AG08395 (cell line): ENCODE measurements around the gene RASD1.
A peak's percentile ranks its signal among the peaks of the same experiment; 100 is the strongest.
"Not testable (repeated sequence)": the region's sequence is repeated elsewhere in the genome, so short reads cannot be mapped to it uniquely, and the experiment has no call there.

Source experiments
- DNase-seq: peaks from one replicate; pipeline ENCODE4 v3.0.0; 2012; ENCODE audit warnings: mixed read lengths, low spot score

Gene RASD1

DNA sequence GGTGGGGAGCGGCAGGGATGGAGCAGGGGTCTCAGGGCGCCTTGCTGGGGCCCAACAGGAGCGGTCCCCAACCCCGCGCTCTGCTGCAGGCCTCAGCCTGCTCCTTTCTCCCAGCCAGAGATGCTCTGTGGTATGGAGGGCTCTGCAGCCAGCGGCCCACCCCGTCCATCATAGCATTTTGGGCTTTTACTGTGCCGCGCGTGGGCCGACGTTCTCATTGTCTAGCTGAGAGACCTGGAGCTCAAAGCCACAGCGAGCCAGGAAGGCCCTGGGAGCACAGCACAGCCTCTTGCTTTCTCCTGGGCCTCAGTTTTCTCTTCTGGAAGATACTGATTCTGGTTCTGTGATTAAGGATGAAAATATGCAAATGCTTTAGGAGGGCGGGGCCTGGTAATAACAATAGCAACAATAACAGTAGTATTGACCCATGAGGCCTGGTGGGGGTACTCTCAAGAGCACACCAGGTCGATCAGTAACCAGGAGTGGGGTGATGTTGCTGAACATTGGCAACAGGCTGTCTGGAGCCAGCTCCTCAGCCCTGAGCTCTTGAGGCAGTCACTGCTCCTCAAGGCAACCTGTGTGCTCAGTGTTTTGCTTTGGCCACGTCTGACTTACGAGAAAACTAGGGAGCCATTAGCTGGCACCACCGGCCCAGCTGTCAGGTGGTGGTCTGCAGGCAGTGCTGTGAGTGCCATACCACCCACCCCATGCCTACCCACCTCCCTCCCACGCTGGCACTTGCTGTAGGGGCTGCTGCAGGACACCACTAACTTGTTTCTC is 1.1 kb upstream of the RASD1 start:
- DNase-seq: no peak

DNA sequence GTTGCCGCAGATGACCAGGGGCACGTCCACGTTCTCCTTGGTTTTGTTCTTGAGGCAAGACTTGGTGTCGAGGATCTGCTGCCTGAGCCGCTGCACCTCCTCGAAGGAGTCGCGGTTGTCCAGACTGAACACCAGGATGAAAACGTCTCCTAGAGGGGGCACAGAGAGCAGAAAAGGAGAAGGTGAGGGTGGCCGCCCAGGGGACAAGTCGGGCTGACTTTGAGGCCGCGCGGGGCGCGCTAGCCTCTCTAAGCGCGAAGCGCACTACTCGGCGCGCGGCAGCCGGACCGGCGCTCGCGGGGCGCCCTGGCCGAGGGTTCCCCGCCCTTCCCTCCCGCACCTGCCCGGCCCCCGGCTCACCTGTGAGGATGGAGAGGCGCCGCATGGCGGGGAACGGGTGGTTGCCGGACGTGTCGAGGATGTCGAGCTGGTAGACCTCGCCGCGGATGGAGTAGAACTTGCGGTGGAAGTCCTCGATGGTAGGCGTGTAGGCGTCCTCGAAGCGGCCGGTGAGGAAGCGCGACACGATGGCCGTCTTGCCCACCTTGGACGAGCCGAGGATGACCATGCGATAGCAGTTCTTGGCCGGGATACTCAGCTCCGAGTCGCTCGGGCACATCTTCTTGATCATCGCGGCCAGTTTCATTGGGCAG is 533 bp downstream of the RASD1 start:
- DNase-seq: no peak

DNA sequence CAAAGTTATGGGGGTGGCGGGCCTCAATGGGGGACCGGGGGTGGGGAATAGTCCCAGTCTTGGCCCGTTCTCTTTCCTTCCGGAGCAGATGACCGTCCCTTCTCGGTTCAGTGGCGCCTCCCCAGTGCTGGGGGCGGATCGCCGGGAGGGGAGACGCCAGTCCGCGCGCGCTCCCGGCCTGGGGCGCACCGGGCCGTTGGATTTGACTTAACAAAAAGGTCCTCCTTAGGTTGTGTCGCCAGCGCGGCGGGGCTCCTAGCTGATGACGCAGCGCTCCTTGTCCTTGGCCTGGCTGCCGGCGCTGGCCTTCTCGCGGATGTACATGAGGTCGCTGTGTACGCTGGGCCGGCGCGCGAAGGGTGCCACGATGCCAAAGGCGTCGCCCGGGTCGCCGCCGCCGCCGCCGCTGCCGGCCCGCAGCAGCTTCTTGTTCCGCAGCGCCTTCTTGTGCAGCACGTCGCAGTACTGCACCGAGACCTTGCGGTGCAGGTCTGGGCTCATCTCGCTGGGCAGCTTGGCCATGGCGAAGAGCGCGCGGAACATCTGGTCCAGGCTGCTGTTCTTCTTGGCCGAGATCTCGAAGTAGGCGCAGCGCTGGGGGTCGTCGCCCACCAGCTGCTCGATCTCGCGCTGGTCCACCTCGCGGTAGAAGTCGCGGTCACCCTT is 1.2 kb downstream of the RASD1 start:
- DNase-seq: peak; percentile 24

DNA sequence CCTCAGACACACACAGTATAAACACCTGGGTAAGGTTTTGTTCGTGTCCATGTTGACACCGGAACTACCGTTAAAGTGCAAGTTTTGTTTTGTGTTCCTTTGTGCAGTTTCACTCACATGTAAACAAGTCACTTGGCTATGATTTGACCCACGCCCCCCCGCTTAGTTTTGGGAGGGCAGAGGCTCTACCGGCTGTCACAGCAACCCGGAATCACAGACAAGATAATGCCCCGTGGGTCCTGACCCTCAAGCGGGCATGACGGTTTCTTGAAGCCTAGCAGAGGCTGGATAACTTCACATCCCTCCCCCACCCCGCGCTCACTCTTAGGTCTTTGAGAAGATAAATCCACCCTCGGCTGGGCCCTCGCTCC is 1.7 kb downstream of the RASD1 start:
- no peak for DNase-seq

DNA sequence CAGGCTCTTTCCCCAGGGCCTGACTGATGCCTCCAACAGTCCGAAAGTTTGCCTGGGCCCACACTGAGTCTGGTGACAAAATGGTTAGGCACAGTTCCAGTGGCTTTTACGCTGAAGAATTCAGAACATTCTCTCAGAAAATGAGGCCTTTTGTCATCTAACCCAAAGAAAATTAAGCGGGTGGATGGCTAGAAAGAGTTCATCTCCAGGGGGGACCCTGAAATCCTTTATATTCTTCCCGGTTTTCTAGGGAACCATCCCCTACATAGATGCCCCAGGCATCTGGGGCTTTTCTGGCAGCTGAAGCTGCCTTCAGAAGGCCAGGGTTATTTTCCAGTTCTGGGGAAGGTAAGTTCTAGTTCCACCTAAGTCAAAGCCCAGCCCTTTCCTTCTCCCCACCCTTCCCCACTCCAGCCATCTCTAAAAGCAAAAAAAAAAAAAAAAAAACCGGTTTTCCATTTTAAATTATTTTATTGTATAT is 2.2 kb downstream of the RASD1 start:
- DNase-seq: no peak

DNA sequence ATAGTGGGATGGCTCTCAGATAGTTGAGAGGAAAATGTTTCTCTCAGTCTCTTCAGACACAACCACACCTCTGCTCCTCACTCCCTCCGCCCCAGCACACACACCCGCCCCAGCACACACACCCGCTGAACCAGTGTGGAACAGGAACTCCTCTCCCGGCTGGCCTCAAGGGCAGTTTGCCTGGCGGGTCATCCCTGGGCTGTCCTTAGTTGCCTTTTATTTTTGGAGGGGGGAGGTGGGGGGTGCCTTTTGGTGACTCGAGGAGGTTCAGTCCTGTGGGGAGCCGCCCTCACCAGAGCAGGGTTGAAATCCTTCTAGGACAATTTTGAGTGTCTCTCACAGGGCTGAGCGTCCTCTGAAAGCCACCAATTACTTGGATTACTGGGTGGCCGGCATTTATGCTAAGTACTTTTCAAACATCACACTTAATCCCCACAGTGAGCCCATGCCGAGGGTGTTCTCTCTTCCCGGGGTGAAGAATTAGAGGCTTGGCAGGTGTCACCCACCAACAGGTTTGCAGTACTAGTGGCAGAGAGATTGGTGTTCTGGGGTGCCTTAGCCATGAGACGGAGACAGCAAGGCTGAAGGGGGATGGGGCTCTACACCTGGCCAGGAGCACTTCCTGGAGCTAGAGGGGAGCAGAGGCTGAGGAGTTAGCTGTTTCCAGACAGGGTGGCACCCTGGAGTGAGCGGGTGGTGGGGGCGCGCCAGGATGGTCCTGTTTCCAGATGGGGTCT is 2.8 kb downstream of the RASD1 start:
- DNase-seq: no peak

DNA sequence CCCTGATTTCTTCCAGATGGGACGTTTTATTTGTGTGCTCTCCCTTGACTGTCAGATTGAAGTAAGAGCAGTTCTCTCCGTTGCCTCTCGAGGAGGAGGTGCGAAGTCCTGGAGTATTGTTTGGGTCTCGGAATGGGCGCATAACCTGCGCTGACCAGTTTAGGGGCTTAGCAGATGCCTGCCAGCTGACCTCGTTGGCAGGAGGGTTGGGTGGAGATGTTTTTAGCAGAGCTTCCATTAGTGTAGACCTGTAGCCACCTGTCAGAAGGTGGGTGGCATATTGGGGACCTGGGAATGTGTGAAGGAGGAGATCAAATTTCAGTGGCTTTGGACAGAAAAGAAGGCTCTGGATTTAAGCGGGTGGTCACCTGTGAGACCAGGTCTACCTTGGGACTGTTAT is 3.6 kb downstream of the RASD1 start:
- no peak for DNase-seq

DNA sequence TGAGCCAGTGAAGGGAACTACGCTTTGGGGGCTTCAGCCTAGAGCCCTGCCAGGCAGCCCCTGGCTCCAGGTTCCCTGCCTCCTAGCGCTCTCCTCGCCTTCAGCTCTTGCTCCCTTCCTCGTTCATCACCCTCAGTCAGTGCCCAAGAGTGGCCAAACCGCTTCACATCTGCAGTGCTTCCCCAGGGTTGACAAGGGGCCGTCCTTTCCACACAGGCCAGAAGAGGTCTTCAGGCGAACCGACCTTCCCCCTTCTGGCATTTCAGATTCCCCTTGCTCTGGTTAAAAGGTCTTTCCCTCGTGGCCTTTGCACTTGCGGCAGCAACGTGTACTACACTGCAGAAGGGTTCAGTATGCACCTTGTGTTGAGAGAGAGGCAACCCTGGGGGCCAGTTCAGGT is 4.1 kb downstream of the RASD1 start:
- DNase-seq: no peak

DNA sequence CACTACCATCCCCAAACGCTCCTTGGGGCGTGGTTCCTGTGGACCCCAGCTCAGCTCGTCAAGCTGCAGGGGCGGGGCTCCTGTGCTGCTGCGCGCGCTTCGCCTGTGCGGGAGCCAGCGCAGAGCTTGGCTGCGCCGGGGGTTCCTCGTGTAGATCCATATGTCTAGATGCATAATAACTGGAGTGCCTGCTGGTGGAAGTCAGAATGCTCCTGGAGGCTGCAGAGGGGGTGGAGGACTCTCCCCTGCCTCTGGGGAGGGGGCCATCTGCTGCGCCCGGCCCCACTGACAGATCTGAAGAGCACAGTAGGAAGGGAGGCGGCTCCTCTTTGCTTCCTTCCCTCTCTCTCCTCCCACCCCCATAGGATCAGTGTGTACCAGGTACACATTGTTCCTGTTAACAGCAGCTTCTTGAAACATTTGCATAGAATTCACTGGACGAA is 4.6 kb downstream of the RASD1 start:
- no peak for DNase-seq

DNA sequence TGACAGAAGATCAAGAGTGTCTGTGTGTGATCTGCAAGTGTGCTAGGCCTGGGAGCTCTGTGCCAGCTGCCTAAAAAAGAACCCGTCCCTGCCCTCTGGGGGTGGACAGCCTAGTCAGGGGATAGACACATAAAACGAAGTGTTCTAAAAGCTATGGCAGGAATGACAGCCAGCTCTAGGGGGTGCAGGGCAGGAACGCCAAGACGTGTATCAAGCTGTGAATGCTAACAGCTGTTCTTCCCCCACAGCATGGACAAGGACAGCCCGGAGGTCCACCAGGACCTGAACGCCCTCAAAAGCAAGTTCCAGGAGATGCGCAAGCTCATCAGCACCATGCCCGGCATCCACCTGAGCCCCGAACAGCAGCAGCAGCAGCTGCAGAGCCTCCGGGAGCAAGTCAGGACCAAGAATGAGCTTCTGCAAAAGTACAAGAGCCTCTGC is 5.1 kb downstream of the RASD1 start:
- DNase-seq: no peak

DNA sequence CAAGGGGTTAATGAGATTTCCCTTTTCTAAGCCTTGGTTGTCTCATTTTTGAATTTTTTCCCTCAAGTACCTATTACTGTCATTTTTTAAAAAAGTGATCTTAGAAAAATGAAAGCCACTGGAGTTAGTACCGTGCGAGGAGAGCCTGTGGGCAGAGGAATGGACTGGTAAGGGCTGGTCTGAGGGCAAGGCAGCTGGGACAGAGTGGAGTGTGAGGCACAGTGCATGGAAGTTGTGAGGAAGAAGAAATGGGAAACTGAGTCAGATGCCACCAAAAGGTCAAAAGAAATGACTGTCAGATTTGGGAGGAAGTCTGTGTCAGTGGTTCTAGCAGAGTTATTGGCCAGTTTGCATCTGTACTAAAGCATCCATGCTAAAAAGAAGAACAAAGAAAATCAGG is 8.2 kb downstream of the RASD1 start:
- DNase-seq: no peak

DNA sequence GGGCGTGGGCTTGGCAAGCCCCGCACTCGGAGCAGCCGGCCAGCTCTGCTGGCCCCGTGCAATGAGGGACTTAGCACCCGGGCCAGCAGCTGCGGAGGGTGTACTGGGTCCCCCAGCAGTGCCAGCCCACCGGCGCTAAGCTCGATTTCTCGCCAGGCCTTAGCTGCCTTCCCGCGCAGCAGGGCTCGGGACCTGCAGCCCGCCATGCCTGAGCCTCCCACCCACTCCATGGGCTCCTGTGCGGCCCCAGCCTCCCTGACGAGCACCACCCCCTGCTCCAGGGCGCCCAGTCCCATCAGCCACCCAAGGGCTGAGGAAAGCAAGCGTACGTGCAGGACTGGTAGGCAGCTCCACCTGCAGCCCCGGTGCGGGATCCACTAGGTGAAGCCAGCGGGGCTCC is 9.8 kb downstream of the RASD1 start:
- not testable (repeated sequence) for DNase-seq

DNA sequence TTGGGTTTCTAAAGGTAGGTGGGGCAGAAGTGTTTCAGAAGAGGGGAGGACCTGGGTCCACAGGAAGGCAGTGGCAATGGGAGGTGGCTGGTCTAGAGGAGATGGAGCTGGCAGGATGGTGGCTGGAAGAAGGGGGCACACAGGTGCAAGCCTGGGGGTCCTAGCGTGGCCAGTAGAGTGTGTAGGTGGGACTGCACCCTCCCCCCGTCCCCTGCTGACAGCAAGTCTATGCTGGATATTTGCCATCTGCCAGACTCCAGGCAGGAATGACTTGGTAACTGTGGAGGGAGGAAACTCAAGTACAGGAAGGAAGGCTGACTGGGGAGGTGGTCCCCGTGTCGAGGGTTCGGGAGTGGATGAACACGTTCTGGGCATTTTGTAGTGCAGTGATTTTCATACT is 10.8 kb downstream of the RASD1 start:
- no peak for DNase-seq

DNA sequence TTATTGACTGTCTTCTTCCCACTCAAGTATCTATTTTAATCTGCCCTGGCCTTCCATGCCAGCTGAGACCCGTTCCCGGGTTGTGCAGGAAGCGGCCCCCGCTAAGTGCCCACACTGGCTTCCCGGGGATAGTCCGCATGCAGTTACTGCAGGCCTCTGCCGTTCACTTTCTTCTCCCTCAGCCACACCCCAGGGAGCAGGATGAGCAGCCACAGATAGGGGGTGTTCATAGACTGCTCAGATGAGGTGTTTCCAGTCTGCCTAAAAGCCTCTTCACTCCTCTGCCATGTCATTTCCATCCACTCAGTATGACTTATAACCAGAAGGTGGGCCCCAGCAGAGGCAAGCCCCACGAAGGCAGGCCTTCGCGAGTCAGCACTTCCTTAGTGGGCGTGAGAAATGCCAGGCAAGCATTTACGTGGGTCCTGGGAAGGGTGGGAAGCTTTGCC is 11.7 kb downstream of the RASD1 start:
- no peak for DNase-seq

DNA sequence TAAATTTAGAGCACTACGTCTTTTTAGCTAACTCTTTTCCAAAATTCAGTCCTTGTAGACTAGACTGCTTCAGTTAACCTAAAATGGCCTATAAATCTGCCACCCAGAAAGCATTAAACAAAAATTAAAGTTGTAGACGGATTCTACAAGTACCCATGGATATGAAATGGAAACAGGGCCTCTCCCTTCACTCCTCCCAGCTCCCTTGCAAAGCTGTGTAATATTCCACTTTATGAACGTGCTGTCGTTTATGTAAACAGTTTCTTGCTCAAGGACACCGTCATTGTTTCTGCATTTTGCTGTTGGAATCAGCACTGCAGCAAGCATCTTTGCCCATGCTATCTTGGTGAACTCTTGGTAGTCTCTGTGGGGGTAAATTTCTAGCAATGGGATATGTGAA is 14.3 kb downstream of the RASD1 start:
- DNase-seq: no peak

DNA sequence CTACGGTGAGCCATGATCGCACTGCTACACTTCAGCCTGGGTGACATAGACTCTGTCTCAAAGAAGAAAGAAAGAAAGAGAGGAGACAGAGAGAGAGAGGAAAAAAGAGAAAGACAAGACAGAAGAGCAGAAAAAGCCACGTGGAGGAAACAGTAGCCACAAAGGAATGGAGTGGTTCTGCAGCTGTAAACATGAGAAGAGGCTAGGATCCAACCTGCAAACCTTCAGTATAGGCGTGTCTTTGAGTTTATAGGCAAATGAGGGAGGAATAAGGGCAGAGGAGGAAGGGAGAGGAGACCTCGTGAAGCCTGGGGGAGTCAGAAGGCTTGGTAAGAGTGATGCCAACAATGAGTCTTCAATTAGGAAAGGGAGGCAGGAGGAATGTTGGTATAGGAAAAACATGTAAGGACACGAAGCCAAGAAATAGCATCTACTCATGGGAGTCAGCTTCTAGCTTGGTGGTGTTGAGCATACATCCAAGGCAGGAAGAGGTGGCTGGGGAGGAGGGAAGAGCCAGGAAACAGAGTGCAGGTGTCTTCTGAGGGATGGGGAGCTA is 15.5 kb downstream of the RASD1 start:
- no peak for DNase-seq

DNA sequence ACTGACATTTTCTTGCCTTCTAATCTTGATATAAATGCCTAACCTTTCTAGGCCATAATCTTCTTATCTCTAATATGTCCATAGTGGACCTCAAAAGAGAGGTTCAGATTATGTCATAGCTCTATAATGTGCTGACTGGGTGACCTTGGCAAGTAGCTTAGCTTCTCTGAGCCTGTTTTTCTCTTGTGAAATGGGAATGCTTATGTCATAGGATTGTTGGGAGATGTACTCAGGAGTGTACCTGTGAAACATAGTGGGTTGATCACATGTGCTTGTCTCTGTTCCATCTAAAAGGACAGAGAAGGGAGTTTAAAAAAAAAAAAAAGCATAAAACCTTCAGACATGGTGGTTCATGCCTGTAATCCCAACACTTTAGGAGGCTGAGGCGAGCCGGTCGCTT is 17.0 kb downstream of the RASD1 start:
- no peak for DNase-seq

DNA sequence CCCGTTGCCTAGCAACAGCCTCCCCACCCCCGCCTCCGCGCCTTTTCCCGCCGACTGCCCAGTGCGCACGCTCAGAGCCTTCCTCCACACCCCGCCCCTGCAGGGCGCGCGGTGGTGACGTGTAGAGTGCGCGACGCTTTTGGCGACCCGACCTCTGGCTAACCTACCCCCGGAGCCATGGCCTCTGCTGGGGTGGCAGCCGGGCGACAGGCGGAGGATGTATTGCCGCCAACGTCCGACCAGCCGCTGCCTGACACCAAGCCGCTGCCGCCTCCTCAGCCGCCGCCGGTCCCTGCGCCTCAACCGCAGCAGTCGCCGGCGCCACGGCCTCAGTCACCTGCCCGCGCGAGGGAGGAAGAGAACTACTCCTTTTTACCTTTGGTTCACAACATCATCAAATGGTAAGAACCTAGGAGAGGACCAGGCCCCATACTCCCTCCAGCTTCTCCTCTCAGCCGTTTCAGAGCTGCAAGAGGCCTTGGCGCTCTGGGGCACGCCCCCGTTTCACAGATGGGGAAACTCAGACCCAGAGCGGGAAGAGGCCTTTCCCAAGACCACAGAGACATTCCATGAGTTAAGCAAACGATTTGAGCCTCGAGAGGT is 19.2 kb downstream of the RASD1 start, which contains the start of gene MED9:
MED9 (plus strand) TSS at position 136 of the 603 bp plus-strand sequence; CDS start at position 178, 42 bp downstream.
- DNase-seq: peak; percentile 99

DNA sequence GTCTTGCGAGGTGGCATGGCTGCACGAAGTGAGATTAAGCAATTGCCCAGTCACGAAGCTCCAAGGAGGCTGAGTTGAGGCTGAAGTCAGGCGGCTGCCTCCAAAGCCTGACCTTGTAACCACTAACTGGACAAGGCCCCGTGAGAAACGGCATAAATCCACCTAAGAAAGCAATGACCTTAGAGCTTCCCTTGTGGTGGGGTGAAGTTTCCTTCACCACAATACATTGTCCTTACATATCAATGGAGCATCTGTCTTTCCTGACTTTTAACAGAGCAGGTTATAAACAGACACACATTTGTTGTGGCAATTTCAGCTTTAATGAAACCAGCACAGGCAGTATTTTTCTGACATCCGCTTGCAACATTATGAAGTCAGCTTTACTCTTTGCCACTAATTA is 21.9 kb downstream of the RASD1 start:
- no peak for DNase-seq

DNA sequence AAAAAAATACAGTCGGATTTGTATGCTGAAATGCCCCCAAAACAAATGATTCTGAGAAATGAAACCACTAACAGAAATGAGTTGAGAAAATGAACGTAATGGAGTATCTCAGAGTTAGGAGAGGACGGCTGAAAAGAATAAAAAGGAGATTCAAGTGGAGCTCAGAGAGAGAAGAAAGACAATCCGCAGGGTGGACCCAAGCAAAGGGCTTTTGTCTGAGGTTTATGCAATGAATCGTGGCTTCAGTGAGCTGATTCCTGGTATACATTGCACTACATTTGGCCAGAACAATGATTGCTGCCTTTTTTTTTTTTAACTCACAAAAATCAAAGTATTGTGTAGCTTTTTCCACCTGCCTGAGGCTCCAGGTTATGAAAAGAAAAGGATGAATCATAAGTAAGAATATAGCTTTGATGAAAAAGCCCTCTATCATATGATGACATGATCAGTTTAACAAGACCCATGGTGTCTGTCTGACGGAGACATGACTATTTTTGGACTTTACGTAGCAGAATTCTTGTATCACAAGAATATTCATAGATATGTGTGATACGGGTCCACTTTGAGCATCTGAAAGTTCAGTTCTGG is 23.8 kb downstream of the RASD1 start:
- DNase-seq: no peak

DNA sequence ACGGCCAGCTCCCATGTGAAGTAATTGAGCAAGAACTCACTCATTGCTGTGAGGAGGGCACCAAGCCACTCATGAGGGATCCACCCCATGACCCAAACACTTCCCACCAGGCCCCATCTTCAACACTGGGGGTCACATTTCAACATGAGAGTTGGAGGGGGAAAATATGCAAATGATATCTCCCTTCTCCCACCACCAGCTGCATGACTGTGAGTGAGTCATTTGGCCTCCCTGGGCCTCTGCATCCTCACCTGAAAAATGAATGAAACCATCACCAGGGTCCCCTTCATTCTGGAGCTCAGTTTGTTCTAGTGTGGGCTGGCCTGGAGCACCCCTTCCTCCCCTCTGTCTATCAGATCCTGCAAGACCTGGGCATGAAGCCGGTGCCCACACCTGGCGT is 26.2 kb downstream of the RASD1 start:
- no peak for DNase-seq
